ENCODE results near the gene TYRO3. TPM values are rescaled to one million over a fixed set of nuclear protein-coding genes. Genes with fewer than 3 reads are reported as not detected.
"Not testable (repeated sequence)": the region's sequence is repeated elsewhere in the genome, so short reads cannot be mapped to it uniquely, and the experiment has no call there.

TYRO3 gene
- total RNA-seq, 2 donors from 2014 or later, result 1.7 to 2.9 TPM

- no peaks in the 10 kb centered on the region for H3K36me3 Mint-ChIP-seq
- no peaks in the 10 kb centered on the region for H3K9me3 Mint-ChIP-seq
- ATAC-seq (no peak), DNase-seq (ENCODE audit: low spot score in 2 of 2) (no peak)
- no peak overlapping the region for H3K27ac Mint-ChIP-seq
These were observed 6.7 kb downstream of the TYRO3 start for GRCh38 chr15:41565702-41566101.

- Mint-ChIP-seq H3K36me3 (no peaks in the 10 kb centered on the region), H3K9me3 (no peaks in the 10 kb centered on the region), H3K27ac (no peak overlapping the region)
- DNase-seq (ENCODE audit: low spot score in 2 of 2) (no peak), ATAC-seq (no peak)
These were observed 7.3 kb downstream of the TYRO3 start for GRCh38 chr15:41566121-41566885.

- H3K27ac Mint-ChIP-seq, result no peak overlapping the region
- H3K9me3 Mint-ChIP-seq, result no peaks in the 10 kb centered on the region
- ATAC-seq, result no peak
- H3K36me3 Mint-ChIP-seq, result no peaks in the 10 kb centered on the region
- DNase-seq (ENCODE audit: low spot score in 2 of 2), result no peak
These were observed 8.2 kb downstream of the TYRO3 start for GRCh38 chr15:41567261-41567660.

DNA sequence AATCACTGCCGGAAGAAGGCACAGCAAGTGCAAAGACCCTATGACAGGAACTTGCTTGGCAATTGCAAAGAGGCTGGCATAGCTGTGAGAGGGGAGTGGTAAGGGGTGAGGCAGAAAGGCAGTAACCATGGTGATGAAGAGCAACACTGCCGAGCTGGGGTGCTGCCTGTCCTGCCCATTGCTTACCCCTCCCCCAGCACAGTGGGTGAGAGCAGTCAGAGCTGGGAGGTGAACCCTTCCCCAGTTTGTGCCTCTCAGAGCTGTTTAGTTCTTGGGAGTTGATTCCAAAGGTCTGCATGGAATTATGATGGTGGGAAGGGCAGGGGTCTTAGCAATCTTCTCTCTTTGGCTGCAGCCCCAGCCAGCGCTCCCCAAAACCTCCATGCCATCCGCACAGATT is 8.8 kb downstream of the TYRO3 start:
- ATAC-seq (no peak), DNase-seq (ENCODE audit: low spot score in 2 of 2) (no peak)
- Mint-ChIP-seq H3K9me3 (no peaks in the 10 kb centered on the region), H3K36me3 (no peaks in the 10 kb centered on the region), H3K27ac (no peak overlapping the region)

GRCh38 chr15:41568350-41569017 is 9.5 kb downstream of the TYRO3 start:
- DNase-seq (ENCODE audit: low spot score in 2 of 2) (no peak), ATAC-seq (no peak)
- H3K9me3 Mint-ChIP-seq, result no peaks in the 10 kb centered on the region
- H3K27ac Mint-ChIP-seq, result no peak overlapping the region
- H3K36me3 Mint-ChIP-seq, result no peaks in the 10 kb centered on the region

DNA sequence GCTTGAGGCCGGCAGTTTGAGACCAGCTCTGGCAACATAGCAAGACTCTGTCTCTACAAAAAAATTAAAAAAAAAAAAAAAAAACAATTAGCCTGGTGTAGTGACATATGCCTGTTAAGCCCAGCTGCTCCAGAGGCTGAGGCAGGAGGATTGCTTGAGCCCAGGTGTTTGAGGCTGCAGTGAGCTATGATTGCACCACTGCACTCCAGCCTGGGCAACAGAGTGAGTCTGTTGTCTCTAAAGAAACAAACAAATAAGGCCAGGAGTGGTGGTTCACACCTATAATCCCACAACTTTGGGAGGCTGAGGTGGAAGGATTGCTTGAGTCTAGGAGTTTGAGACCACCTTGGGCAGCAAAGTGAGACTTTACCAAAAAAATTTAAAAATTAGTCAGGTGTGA is 10.2 kb downstream of the TYRO3 start:
- H3K36me3 Mint-ChIP-seq; DNase-seq (ENCODE audit: low spot score in 2 of 2); ATAC-seq; H3K9me3 Mint-ChIP-seq; H3K27ac Mint-ChIP-seq: not testable (repeated sequence)

- H3K27ac Mint-ChIP-seq, result no peak overlapping the region
- H3K36me3 Mint-ChIP-seq, result no peaks in the 10 kb centered on the region
- ATAC-seq (no peak), DNase-seq (ENCODE audit: low spot score in 2 of 2) (no peak)
- H3K9me3 Mint-ChIP-seq, result no peaks in the 10 kb centered on the region
These were observed 11.8 kb downstream of the TYRO3 start for GRCh38 chr15:41570764-41571163.

DNA sequence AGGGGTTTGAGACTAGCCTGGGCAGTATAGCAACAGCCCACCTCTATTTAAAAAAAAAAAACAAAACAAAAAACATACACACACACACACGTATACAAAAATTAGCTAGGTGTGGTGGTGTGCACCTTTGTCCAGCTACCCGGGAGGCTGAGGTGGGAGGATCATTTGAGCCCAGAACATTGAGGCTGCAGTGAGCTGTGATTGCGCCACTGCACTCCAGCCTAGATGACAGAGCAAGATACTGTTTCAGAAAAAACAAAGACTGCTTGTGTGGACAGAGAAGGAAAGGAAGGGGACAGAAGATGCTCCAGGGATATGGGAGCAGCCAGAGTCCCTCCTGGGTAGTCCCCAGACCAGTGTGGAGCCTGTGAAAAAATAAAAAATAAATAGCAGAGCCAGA is 12.9 kb downstream of the TYRO3 start:
- ATAC-seq, result no peak
- Mint-ChIP-seq H3K9me3 (no peaks in the 10 kb centered on the region), H3K36me3 (no peaks in the 10 kb centered on the region), H3K27ac (no peak overlapping the region)
- no peak for DNase-seq (ENCODE audit: low spot score in 2 of 2)

GRCh38 chr15:41572866-41573265 is 13.9 kb downstream of the TYRO3 start:
- H3K36me3 Mint-ChIP-seq, result no peaks in the 10 kb centered on the region
- DNase-seq (ENCODE audit: low spot score in 2 of 2), result no peak

GRCh38 chr15:41573396-41573795 is 14.4 kb downstream of the TYRO3 start:
- Mint-ChIP-seq H3K9me3 (no peaks in the 10 kb centered on the region), H3K36me3 (no peaks in the 10 kb centered on the region), H3K27ac (no peak overlapping the region)
- no peak for DNase-seq (ENCODE audit: low spot score in 2 of 2)
- no peak for ATAC-seq

More at GRCh38 chr15:41572866-41573265, 13.9 kb downstream of the TYRO3 start:
- Mint-ChIP-seq H3K27ac (no peak overlapping the region), H3K9me3 (no peaks in the 10 kb centered on the region)
- no peak for ATAC-seq

DNA sequence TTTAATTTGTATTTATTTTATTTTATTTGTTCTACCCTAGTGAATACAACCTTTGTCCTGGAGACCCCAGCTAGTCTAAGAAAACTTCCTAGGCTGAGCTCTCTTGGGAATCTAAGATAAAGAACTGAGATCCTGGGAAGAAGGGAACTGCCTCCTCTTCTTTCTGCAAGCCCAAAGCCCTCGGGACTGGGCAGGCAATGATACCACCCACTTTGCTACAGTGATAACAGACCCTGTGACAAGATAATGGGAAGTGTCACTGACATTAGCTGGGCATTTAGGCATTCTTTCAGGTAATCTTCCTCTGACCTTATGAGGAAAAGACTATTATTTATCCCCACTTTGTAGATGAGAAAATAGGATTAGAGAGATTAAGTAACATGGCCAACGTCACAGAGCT is 15.1 kb downstream of the TYRO3 start:
- Mint-ChIP-seq H3K9me3 (no peaks in the 10 kb centered on the region), H3K36me3 (no peaks in the 10 kb centered on the region), H3K27ac (no peak overlapping the region)
- ATAC-seq, result no peak
- DNase-seq (ENCODE audit: low spot score in 2 of 2), result no peak

GRCh38 chr15:41575282-41575681 is 16.3 kb downstream of the TYRO3 start:
- H3K27ac Mint-ChIP-seq, result no peak overlapping the region
- ATAC-seq, result no peak
- no peaks in the 10 kb centered on the region for H3K36me3 Mint-ChIP-seq
- H3K9me3 Mint-ChIP-seq, result no peaks in the 10 kb centered on the region
- DNase-seq (ENCODE audit: low spot score in 2 of 2), result no peak

DNA sequence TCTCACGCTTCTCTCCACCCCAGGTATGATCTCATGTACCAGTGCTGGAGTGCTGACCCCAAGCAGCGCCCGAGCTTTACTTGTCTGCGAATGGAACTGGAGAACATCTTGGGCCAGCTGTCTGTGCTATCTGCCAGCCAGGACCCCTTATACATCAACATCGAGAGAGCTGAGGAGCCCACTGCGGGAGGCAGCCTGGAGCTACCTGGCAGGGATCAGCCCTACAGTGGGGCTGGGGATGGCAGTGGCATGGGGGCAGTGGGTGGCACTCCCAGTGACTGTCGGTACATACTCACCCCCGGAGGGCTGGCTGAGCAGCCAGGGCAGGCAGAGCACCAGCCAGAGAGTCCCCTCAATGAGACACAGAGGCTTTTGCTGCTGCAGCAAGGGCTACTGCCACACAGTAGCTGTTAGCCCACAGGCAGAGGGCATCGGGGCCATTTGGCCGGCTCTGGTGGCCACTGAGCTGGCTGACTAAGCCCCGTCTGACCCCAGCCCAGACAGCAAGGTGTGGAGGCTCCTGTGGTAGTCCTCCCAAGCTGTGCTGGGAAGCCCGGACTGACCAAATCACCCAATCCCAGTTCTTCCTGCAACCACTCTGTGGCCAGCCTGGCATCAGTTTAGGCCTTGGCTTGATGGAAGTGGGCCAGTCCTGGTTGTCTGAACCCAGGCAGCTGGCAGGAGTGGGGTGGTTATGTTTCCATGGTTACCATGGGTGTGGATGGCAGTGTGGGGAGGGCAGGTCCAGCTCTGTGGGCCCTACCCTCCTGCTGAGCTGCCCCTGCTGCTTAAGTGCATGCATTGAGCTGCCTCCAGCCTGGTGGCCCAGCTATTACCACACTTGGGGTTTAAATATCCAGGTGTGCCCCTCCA is 19.1 kb downstream of the TYRO3 start:
- no peak overlapping the region for H3K27ac Mint-ChIP-seq
- H3K9me3 Mint-ChIP-seq, result no peaks in the 10 kb centered on the region
- ATAC-seq (no peak), DNase-seq (ENCODE audit: low spot score in 2 of 2) (no peak)
- no peaks in the 10 kb centered on the region for H3K36me3 Mint-ChIP-seq

DNA sequence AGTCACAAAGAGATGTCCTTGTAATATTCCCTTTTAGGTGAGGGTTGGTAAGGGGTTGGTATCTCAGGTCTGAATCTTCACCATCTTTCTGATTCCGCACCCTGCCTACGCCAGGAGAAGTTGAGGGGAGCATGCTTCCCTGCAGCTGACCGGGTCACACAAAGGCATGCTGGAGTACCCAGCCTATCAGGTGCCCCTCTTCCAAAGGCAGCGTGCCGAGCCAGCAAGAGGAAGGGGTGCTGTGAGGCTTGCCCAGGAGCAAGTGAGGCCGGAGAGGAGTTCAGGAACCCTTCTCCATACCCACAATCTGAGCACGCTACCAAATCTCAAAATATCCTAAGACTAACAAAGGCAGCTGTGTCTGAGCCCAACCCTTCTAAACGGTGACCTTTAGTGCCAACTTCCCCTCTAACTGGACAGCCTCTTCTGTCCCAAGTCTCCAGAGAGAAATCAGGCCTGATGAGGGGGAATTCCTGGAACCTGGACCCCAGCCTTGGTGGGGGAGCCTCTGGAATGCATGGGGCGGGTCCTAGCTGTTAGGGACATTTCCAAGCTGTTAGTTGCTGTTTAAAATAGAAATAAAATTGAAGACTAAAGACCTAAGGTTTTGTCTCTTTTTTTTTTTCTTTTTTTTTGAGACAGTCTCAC is 19.8 kb downstream of the TYRO3 start:
- DNase-seq (ENCODE audit: low spot score in 2 of 2) (no peak), ATAC-seq (no peak)
- Mint-ChIP-seq H3K9me3 (no peaks in the 10 kb centered on the region), H3K27ac (no peak overlapping the region), H3K36me3 (no peaks in the 10 kb centered on the region)

GRCh38 chr15:41581110-41581509 is 22.1 kb downstream of the TYRO3 start:
- DNase-seq (ENCODE audit: low spot score in 2 of 2), result no peak
- ATAC-seq, result no peak
- no peak overlapping the region for H3K27ac Mint-ChIP-seq
- no peaks in the 10 kb centered on the region for H3K36me3 Mint-ChIP-seq
- no peaks in the 10 kb centered on the region for H3K9me3 Mint-ChIP-seq

GRCh38 chr15:41583795-41584194 is 24.8 kb downstream of the TYRO3 start:
- no peak for ATAC-seq
- no peaks in the 10 kb centered on the region for H3K9me3 Mint-ChIP-seq
- DNase-seq (ENCODE audit: low spot score in 2 of 2), result no peak
- H3K36me3 Mint-ChIP-seq, result no peaks in the 10 kb centered on the region
- no peak overlapping the region for H3K27ac Mint-ChIP-seq

DNA sequence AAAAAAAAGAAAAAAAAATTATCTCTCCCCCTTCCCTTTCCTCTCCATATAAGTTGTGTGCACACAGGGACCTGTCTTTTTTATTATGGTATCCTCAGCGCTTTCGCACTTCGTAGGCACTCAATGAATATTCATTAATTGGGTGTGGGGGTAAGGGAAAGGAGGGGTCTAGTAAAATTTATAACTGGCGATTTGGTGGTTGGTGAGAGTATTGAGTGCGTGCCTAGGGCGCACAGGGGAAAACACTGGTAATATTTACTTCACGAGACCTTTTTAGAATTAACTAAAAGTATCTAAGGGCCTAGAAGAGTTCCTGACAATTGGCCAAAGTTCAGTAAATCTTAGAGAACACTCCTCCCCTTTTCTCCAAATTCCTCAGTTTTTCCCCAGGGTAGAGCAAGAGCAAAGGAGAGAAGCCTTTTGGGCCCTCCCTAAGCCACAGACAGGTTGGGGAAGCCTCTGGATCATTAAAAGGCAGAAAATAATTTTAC is 25.7 kb downstream of the TYRO3 start:
- H3K27ac Mint-ChIP-seq, result no peak overlapping the region
- ATAC-seq, result no peak
- no peaks in the 10 kb centered on the region for H3K36me3 Mint-ChIP-seq
- no peaks in the 10 kb centered on the region for H3K9me3 Mint-ChIP-seq
- DNase-seq (ENCODE audit: low spot score in 2 of 2), result no peak

Data from activated naive CD4-positive, alpha-beta T cell treated with anti-CD3 and anti-CD28 coated beads, Interleukin-2, amount 50 U/mL, for 72 hours (primary cell).